ENCODE results near the gene ARHGEF7. TPM values are rescaled to one million over a fixed set of nuclear protein-coding genes. Genes with fewer than 3 reads are reported as not detected.

The ARHGEF7 gene
- total RNA-seq, 3 donors from 2014 or later = 55.3 to 82.5 (median 62.6) TPM

DNA sequence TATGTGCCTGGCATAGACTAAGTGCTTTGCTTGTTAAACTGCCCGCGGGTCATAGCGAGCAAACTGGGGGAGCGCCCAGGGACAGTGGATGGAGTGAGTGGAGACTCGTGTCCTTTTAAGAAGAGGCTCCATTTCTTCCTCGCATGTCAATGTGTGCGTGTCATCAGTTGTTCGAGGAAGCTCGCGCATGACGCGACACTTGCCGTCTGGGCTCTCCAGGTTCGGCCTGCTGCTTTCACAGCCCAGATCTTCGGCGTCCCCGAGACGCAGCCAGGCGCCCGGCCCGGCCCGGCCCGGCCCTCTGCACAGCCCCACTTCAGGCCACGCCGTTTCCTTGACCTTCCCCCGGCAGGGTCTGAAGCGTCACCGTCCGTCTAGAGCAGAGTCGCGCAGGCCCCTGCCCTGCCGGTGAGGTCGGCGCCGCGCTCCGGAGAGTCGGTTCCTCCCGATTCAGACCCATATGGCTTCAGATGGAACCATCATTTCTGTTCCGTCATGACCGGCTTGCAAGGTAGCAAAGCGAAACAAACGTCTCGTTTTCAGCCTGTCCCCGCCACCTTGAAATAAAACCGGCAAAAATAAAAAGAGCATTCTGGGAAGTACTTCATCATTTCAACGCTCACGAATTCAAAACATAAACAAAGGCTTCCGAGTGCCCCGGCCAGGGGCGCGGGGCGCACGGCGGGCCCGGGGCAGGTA, 599 bp upstream of the ARHGEF7 start:
- TF ChIP-seq, protein P1, sequence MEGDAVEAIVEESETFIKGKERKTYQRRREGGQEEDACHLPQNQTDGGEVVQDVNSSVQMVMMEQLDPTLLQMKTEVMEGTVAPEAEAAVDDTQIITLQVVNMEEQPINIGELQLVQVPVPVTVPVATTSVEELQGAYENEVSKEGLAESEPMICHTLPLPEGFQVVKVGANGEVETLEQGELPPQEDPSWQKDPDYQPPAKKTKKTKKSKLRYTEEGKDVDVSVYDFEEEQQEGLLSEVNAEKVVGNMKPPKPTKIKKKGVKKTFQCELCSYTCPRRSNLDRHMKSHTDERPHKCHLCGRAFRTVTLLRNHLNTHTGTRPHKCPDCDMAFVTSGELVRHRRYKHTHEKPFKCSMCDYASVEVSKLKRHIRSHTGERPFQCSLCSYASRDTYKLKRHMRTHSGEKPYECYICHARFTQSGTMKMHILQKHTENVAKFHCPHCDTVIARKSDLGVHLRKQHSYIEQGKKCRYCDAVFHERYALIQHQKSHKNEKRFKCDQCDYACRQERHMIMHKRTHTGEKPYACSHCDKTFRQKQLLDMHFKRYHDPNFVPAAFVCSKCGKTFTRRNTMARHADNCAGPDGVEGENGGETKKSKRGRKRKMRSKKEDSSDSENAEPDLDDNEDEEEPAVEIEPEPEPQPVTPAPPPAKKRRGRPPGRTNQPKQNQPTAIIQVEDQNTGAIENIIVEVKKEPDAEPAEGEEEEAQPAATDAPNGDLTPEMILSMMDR (IDR thresholded peaks at IDR 0.05) = no peak
- peaks cover 4% of the 10 kb centered on the region for H3K4me1 ChIP-seq (ENCODE audit: low read depth)
- no peaks in the 10 kb centered on the region for H3K36me3 ChIP-seq (ENCODE audit: low read depth)
- DNase-seq (peak in 2 of 3 donors; percentile 10 to 36), ATAC-seq (peak; percentile 47)
- no peak overlapping the region for H3K4me3 ChIP-seq
- intact Hi-C loops (cut with DNase I, micrococcal nuclease) = no loop called here
- H3K9me3 ChIP-seq = no peaks in the 10 kb centered on the region

DNA sequence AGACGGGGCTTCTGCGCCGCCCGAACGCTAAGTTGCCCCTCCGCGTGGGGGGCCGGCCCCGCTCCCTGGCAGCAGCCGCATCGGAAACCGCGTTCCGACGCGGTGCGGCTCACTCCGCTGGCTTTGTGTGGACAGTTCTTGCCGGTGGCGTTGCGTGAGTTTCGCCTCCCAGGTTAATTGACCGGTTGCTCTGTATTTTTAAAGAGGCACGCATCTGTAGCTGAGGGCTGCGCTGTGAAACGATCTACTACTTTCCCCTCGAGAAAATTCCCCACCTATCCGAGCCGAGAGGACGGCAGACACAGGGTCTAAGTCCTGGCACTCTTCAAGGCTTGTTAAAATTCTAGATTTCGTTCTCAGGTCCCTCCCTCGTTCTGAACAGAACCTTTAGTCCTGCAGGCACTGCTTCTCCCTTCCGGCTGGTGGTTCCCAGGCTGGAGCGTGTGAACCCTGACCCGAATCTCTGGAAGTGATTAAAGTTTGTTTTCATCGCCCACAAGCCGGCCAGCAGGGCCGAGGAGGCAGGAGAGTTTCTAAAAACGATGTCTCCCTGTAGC, 933 bp downstream of the ARHGEF7 start:
- ATAC-seq (peak; percentile 57), DNase-seq (peak in 2 of 3 donors; percentile 45 to 50)
- intact Hi-C loops (cut with DNase I, micrococcal nuclease) = no loop called here
- H3K36me3 ChIP-seq (ENCODE audit: low read depth) = no peaks in the 10 kb centered on the region
- peaks cover 4% of the 10 kb centered on the region for H3K4me1 ChIP-seq (ENCODE audit: low read depth)
- H3K9me3 ChIP-seq = no peaks in the 10 kb centered on the region
- TF ChIP-seq, protein P1 (IDR thresholded peaks at IDR 0.05) = no peak
- no peak overlapping the region for H3K4me3 ChIP-seq

DNA sequence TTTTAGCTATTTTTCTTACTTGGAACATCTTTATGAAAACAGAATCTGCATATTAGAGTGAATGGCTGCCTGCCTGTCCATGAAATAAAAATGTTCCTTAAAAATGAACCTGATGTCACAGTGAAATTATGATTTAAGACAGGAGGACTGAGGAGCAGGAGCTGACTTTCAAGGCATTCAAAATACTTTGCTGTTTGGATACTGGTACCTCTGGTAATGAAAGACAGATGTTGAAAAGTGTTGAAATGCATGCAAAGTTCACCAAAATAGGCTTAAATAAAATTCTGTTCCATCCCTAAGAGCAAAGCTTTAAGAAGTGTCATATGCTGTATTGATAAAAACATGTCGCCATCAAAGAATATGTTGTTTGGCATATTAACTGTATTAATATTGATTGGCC, 1.7 kb downstream of the ARHGEF7 start:
- intact Hi-C loops (cut with DNase I, micrococcal nuclease) = no loop called here
- TF ChIP-seq, protein P1 (IDR thresholded peaks at IDR 0.05) = no peak
- Histone ChIP-seq H3K4me3 (no peak overlapping the region), H3K9me3 (no peaks in the 10 kb centered on the region), H3K4me1 (ENCODE audit: low read depth) (peaks cover 4% of the 10 kb centered on the region), H3K36me3 (ENCODE audit: low read depth) (no peaks in the 10 kb centered on the region)
- no peak for DNase-seq
- no peak for ATAC-seq

DNA sequence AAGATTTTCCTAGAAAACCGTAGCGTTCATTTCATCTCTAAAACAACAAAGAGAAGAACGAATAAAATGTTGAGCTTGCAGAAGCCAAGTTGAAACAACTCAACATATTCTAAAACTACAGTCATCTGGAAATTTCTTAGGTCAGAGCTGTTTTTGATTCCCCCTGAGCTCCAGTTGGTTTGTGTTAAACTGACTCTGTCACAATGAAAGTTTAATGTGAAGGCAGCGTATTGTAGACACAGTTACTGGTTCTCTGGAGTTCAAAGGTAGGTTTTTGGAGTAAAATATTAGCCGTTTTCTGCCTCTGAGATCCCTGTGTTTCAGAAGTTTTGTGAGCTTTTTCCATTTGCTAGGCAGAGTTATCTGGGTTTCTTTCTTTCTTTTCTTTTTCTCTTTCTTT, 2.2 kb downstream of the ARHGEF7 start:
- H3K4me3 ChIP-seq = no peak overlapping the region
- TF ChIP-seq, protein P1 (IDR thresholded peaks at IDR 0.05) = no peak
- no peaks in the 10 kb centered on the region for H3K9me3 ChIP-seq
- ATAC-seq (no peak), DNase-seq (no peak)
- peaks cover 4% of the 10 kb centered on the region for H3K4me1 ChIP-seq (ENCODE audit: low read depth)
- intact Hi-C loops (cut with DNase I, micrococcal nuclease) = no loop called here
- no peaks in the 10 kb centered on the region for H3K36me3 ChIP-seq (ENCODE audit: low read depth)

DNA sequence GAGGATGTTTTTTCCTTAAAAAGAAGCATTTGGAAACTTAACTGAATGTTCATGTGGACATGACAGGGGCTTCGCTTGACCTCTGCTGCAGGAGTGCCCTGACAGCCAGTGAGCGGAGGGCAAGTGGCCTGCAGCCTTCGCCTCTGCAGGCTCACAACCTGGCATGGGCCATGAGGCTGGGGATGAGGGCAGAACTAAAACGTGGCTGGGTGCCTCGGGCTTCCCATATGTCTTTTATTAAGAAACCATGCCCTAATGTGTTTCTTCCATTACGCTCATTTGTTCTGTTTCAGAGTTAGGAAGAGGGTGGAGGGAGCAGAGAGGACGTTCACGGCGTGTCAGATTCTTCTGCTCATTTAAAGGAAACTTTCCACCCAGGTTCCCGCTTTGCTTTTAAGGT, 2.9 kb downstream of the ARHGEF7 start:
- Histone ChIP-seq H3K4me3 (no peak overlapping the region), H3K9me3 (no peaks in the 10 kb centered on the region), H3K36me3 (ENCODE audit: low read depth) (no peaks in the 10 kb centered on the region), H3K4me1 (ENCODE audit: low read depth) (peaks cover 4% of the 10 kb centered on the region)
- no peak for DNase-seq
- intact Hi-C loops (cut with DNase I, micrococcal nuclease) = no loop called here
- ATAC-seq = no peak
- TF ChIP-seq, protein P1 (IDR thresholded peaks at IDR 0.05) = no peak

Data from mucosa of descending colon (tissue), 3 donors.